K562 (cell line): ENCODE measurements around the gene SCAPER. TPM values are rescaled to one million over a fixed set of nuclear protein-coding genes. Genes with fewer than 3 reads are reported as not detected.

Source experiments
- BCL6 ChIP-seq: fragments of 250-450 bp; sonication (Bioruptor Pico); IDR thresholded peaks from 2 replicates; pipeline ENCODE4 v1.4.0; 2020
- HLTF ChIP-seq: fragments of 450-650 bp; IDR thresholded peaks from 2 replicates; pipeline ENCODE4 v1.6.1; 2016
- PCBP1 ChIP-seq: fragments of 200-400 bp; formaldehyde crosslinking; IDR thresholded peaks from 2 replicates; pipeline ENCODE4 v1.6.1; 2018; ENCODE audit warnings: mild to moderate bottlenecking, low read depth, low read length; ENCODE audit not compliant: poor library complexity, severe bottlenecking
- ZFP36 ChIP-seq: fragments of 150-350 bp; IDR thresholded peaks from 2 replicates; pipeline ENCODE4 v1.6.1; 2018; ENCODE audit warnings: low read length, low read depth; ENCODE audit not compliant: partially characterized antibody
- ZNF212 ChIP-seq: fragments of 450-650 bp; formaldehyde crosslinking; IDR thresholded peaks from 2 replicates; pipeline ENCODE4 v1.4.0; 2020; ENCODE audit warnings: mild to moderate bottlenecking
- ZNF24 ChIP-seq: fragments of 450-650 bp; IDR thresholded peaks from 2 replicates; pipeline ENCODE4 v1.6.1; 2016
- ZNF253 ChIP-seq: fragments of 250-450 bp; sonication (Bioruptor Pico); conservative IDR thresholded peaks from 2 replicates; pipeline ENCODE4 v1.6.1; 2021; ENCODE audit warnings: mild to moderate bottlenecking
- ZNF384 ChIP-seq: IDR thresholded peaks from 2 replicates; pipeline ENCODE4 v1.6.1; 2012; ENCODE audit warnings: low read depth, low read length, improper control_type of control experiment
- polyA plus RNA-seq, 8 experiments: library from polyadenylated mRNA; depleted of rRNA in 4 of 8; stranded (reverse) in 5 of 8; unstranded in 3 of 8; fragments of >200 nt; fragmentation: Nextera tagmentation in 2 of 8; fragmentation: Illumina TruSeq in 1 of 8; extraction: Ambion mirVana in 2 of 8; extraction: Trizol in 1 of 8; gene quantifications; 2 replicates each; pipeline versions ENCODE4 v1.2.1 to v1.2.3, GENCODE V29; 2011 to 2014; ENCODE audit warnings: inconsistent platforms in 1 of 8, missing spikeins in 1 of 8
- total RNA-seq, 7 experiments: library from RNA; depleted of rRNA in 6 of 7; stranded (reverse); fragments of >200 nt in 6 of 7; fragmentation: Illumina TruSeq in 2 of 7; extraction: Trizol in 2 of 7; gene quantifications; 2 replicates each; pipeline versions ENCODE4 v1.2.1 to v1.2.3, GENCODE V29; 2011 to 2021; ENCODE audit warnings: low replicate concordance in 1 of 7
- TF ChIP-seq, protein P1 (sequence below), 2 experiments: fragments of 450-650 bp; IDR thresholded peaks; 2 replicates each; pipeline ENCODE4 v1.6.1; 2018; ENCODE audit warnings: mild to moderate bottlenecking in 2 of 2, low read depth in 1 of 2; ENCODE audit not compliant: partially characterized antibody in 2 of 2
- TF ChIP-seq, protein P2 (sequence below): sonication (generic); formaldehyde crosslinking; IDR thresholded peaks from 2 replicates; pipeline ENCODE4 v1.8.1; 2023; ENCODE audit warnings: mild to moderate bottlenecking, missing genetic modification reagents, moderate library complexity
- TF ChIP-seq, protein P3 (sequence below): fragments of 450-650 bp; IDR thresholded peaks from 2 replicates; pipeline ENCODE4 v1.6.1; 2016; ENCODE audit warnings: missing biosample characterization, missing genetic modification characterization

The SCAPER gene
- total and polyA plus RNA-seq, 9 of the 15 experiments (the other 6 are each of a cell fraction or from before 2014, with no cell fraction given): 1.3 to 5.7 (median 3.2) TPM

DNA sequence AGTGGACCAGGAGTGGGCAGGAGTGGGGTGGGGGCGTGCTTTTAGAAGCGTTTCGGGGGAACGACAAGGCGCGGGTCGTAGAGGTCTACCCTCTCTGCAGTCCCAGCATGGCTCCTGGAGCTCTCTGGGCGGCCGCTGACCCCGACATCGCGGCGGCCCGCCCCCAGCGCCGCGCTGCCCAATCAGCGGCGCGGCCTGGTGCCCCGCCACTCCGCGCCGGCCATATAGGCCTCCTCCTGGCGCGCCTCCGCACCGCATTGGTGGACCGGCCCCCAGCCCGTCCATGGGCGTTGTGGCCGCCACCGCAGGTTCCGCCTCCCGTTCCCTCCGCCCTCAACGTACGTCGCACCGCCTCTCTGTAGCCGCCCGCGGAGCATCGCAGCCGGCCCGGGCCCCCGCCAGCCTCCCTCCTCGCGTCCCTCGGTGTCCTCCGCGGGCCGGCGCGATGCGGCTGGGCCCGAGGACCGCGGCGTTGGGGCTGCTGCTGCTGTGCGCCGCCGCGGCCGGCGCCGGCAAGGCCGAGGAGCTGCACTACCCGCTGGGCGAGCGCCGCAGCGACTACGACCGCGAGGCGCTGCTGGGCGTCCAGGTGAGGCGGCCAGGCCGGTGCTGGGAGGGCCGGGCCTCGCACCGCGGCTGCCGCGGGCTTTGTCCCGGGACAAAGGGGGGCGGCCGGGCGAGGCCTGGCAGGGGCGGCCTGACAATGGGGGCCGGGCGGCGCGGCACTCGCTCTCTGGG, 26.4 kb upstream of the SCAPER start, which contains the start of gene RCN2 (continued):
- no peak for TF ChIP-seq ZNF253
- TF ChIP-seq, protein P1, sequence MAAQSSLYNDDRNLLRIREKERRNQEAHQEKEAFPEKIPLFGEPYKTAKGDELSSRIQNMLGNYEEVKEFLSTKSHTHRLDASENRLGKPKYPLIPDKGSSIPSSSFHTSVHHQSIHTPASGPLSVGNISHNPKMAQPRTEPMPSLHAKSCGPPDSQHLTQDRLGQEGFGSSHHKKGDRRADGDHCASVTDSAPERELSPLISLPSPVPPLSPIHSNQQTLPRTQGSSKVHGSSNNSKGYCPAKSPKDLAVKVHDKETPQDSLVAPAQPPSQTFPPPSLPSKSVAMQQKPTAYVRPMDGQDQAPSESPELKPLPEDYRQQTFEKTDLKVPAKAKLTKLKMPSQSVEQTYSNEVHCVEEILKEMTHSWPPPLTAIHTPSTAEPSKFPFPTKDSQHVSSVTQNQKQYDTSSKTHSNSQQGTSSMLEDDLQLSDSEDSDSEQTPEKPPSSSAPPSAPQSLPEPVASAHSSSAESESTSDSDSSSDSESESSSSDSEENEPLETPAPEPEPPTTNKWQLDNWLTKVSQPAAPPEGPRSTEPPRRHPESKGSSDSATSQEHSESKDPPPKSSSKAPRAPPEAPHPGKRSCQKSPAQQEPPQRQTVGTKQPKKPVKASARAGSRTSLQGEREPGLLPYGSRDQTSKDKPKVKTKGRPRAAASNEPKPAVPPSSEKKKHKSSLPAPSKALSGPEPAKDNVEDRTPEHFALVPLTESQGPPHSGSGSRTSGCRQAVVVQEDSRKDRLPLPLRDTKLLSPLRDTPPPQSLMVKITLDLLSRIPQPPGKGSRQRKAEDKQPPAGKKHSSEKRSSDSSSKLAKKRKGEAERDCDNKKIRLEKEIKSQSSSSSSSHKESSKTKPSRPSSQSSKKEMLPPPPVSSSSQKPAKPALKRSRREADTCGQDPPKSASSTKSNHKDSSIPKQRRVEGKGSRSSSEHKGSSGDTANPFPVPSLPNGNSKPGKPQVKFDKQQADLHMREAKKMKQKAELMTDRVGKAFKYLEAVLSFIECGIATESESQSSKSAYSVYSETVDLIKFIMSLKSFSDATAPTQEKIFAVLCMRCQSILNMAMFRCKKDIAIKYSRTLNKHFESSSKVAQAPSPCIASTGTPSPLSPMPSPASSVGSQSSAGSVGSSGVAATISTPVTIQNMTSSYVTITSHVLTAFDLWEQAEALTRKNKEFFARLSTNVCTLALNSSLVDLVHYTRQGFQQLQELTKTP (IDR thresholded peaks at IDR 0.05; ENCODE audit: low read depth in 1 of 2, partially characterized antibody in 2 of 2): no peak
- TF ChIP-seq PCBP1: no peak
- TF ChIP-seq, protein P2, sequence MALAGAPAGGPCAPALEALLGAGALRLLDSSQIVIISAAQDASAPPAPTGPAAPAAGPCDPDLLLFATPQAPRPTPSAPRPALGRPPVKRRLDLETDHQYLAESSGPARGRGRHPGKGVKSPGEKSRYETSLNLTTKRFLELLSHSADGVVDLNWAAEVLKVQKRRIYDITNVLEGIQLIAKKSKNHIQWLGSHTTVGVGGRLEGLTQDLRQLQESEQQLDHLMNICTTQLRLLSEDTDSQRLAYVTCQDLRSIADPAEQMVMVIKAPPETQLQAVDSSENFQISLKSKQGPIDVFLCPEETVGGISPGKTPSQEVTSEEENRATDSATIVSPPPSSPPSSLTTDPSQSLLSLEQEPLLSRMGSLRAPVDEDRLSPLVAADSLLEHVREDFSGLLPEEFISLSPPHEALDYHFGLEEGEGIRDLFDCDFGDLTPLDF (CRISPR knock-in tag): no peak
- TF ChIP-seq HLTF: no peak
- TF ChIP-seq ZNF384: no peak
- no peak for TF ChIP-seq ZNF212
- TF ChIP-seq ZFP36: no peak
- 0 out of 2 replicates have a peak, but pooled peaks have one; percentile 38 for TF ChIP-seq ZNF24
- no peak for TF ChIP-seq BCL6 (CRISPR knock-in tag)
- TF ChIP-seq, protein P3, sequence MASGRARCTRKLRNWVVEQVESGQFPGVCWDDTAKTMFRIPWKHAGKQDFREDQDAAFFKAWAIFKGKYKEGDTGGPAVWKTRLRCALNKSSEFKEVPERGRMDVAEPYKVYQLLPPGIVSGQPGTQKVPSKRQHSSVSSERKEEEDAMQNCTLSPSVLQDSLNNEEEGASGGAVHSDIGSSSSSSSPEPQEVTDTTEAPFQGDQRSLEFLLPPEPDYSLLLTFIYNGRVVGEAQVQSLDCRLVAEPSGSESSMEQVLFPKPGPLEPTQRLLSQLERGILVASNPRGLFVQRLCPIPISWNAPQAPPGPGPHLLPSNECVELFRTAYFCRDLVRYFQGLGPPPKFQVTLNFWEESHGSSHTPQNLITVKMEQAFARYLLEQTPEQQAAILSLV (tag): no peak
